GM12892 (cell line): Measurements from ENCODE around the gene FAM50B.

Experiments used
- POLR2A ChIP-seq: IDR thresholded peaks from 2 replicates; pipeline ENCODE4 v1.6.1; 2011; ENCODE audit warnings: low read depth, low read length, control low read depth
- POLR2AphosphoS5 ChIP-seq: IDR thresholded peaks from 2 replicates; pipeline ENCODE4 v1.6.1; 2011; ENCODE audit warnings: low read depth, low read length, control low read depth
- TAF1 ChIP-seq: IDR thresholded peaks from 2 replicates; pipeline ENCODE4 v1.6.1; 2011; ENCODE audit warnings: low read depth, mild to moderate bottlenecking, control low read depth, low read length, borderline replicate concordance

GRCh38 chr6:3861424-3861823, 12.3 kb downstream of the FAM50B start:
- no peak for TF ChIP-seq POLR2AphosphoS5
- TF ChIP-seq POLR2A: no peak
- TF ChIP-seq TAF1: no peak
